Measurements from ENCODE around the gene ALS2.

GRCh38 chr2:201777043-201777442, 3.7 kb downstream of the ALS2 start:
- TF ChIP-seq CTCF (IDR thresholded peaks at IDR 0.05): no peak
- no peak for TF ChIP-seq POLR2A (IDR thresholded peaks at IDR 0.05)
